Muscle of back (tissue), 13 donors: ENCODE data around the gene PIPOX. TPM values are rescaled to one million over a fixed set of nuclear protein-coding genes. Genes with fewer than 3 reads are reported as not detected.

Source experiments
- DNase-seq, 3 donors: peaks; one replicate each; pipeline versions ENCODE4 v3.0.0 to v3.0.0-alpha.2; 2013
- long read RNA-seq, 9 donors: transcript quantifications; one replicate each; lab custom pipeline, GENCODE V29; 2026
- polyA plus RNA-seq, 10 donors: library from polyadenylated mRNA; unstranded; fragments of 120-200 nt; gene quantifications; one replicate each; pipeline ENCODE4 v1.2.1, GENCODE V29; 2013; ENCODE audit not compliant: insufficient read length in 10 of 10

PIPOX gene, protein sequence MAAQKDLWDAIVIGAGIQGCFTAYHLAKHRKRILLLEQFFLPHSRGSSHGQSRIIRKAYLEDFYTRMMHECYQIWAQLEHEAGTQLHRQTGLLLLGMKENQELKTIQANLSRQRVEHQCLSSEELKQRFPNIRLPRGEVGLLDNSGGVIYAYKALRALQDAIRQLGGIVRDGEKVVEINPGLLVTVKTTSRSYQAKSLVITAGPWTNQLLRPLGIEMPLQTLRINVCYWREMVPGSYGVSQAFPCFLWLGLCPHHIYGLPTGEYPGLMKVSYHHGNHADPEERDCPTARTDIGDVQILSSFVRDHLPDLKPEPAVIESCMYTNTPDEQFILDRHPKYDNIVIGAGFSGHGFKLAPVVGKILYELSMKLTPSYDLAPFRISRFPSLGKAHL
- 1 to 10 TPM in 7 of 10 donors, under 1 TPM in 3; 0.65 to 2.0 (median 1.2) TPM for polyA plus RNA-seq
- long read RNA-seq, donor 1: 0 reads
- long read RNA-seq, donor 2: 0 reads
- long read RNA-seq, donor 3: 0 reads
- long read RNA-seq, donor 4: 0 reads
- long read RNA-seq, donor 5: 0 reads
- long read RNA-seq, donor 6: 0 reads
- long read RNA-seq, donor 7: 0 reads
- long read RNA-seq, donor 8: 0 reads
- long read RNA-seq, donor 9: 0 reads

- DNase-seq: no peak
These were observed at the start of gene PIPOX for GRCh38 chr17:29042679-29043538. Gene PIPOX, plus strand, starts transcription at chr17:29043141. Its CDS starts 85 bp downstream, at chr17:29043226.

- DNase-seq: no peak
These were observed 49.1 kb upstream of the PIPOX start for GRCh38 chr17:28993645-28994426.

DNA sequence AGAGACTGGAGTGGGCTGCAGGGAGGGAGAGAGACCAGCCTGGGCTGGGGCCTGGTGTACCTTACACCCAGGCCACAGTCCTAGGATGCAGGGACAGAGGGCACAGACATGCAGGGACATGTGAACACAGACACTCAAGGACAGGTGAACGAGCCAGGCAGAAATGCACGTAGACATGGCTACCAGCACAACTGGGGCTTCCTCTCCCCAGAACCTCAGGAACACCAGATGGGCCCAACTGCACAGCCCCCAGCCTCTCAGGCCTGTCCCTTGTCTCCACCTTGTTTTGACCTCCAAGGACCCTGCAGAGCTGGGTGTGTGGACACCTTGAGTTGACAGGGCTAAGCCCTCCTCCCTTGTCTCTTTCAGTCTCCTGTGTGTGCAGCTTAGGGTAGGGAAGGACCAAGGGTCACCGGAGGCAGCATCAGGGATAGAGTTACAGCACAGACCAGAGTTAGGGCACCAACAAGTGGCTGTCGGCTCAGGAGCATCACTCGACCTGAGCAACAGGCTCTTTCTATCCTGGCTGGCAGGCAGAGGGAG lies 46.3 kb upstream of the PIPOX start:
- no peak for DNase-seq

DNA sequence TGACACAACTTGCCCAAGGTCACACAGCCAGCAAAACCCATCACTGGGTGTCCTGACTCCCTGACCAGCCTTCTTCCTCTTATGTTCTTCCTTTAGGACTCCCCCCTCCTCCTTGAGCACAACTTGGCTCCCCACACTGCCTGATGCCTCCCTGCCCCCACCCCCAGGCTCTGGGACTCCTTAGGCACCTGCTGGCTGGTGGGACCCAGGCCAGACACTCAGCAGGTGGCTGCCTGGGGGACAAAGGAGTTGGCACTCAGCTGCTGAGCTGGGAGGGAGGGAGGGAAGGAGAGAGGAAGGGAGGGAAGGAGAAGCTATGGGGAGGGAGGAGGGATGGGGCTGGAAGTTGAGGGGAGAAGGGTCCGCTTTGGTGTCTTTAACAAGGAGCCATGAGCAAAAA lies 45.1 kb upstream of the PIPOX start:
- no peak for DNase-seq

- DNase-seq: no peak
These were observed 43.7 kb upstream of the PIPOX start for GRCh38 chr17:28999206-28999605.

GRCh38 chr17:29000973-29001372 lies 42.0 kb upstream of the PIPOX start:
- no peak for DNase-seq

- no peak for DNase-seq
These were observed 40.1 kb upstream of the PIPOX start for GRCh38 chr17:29002811-29003210.

- DNase-seq: no peak
These were observed 39.7 kb upstream of the PIPOX start for GRCh38 chr17:29003289-29003688.

DNA sequence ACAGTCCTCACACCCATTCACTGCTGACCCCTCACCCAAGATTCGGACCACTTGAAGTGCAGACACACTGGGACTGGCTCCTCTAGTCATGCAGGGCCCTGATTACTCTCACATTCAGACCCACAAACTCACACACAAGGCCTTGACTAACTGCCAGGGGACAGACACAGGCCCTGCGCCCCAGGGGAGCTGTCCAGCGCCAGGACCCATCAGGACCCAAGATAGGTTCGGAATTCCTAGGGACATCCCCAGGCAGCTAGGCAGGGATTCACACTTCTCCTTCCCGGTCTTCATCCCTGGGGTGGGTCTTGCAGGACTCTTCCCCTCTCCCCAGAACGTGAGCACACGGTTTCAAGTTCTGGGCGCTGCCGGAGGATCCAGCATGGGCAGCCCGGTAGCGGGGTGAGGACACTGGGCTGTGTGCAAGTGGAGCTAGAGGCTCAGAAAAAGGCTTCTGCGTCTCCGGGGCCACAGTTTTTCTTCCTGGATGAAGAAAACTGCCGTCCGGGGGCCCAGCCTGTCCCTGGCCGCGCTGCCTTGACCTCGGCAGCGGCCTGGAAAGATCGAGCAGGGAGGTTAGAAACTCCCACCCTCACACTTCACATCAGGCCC lies 38.8 kb upstream of the PIPOX start:
- DNase-seq: no peak

GRCh38 chr17:29005936-29006511 lies 36.9 kb upstream of the PIPOX start, which contains the start of gene SEZ6:
Gene SEZ6, minus strand, starts transcription at chr17:29006033. Its CDS starts 164 bp downstream, at chr17:29005869.
- peak; percentile 73 to 92 (median 87) for DNase-seq

GRCh38 chr17:29007456-29007855 lies 35.5 kb upstream of the PIPOX start:
- DNase-seq: no peak

DNA sequence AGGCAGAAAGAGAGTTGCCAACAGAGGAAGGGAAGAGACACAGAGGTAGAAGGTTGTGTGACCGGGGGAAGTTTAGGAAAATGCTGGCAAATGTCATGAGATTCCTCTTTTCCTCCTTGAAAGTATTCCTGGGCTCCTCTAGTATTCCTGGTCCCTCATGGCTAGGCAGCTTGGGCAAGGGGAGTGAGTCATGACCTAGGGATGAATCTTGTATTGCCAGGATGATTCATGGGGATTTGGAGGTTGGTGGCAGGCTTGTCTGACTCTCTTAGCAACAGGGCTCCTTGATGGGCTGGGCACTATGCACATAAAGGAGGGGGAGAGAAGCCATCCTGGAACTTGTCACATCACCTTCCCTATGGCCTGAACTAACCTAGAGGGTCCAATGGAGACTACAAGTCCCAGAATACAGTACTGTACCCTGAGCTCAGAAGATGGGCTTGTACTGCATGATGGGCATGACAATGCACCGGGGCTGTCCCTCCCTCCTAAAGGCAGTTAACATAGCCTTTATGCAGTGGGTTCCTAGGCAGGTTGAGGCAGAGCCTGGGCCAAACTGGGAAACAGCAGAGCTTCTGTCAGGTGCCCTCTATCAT lies 35.0 kb upstream of the PIPOX start:
- no peak for DNase-seq

DNA sequence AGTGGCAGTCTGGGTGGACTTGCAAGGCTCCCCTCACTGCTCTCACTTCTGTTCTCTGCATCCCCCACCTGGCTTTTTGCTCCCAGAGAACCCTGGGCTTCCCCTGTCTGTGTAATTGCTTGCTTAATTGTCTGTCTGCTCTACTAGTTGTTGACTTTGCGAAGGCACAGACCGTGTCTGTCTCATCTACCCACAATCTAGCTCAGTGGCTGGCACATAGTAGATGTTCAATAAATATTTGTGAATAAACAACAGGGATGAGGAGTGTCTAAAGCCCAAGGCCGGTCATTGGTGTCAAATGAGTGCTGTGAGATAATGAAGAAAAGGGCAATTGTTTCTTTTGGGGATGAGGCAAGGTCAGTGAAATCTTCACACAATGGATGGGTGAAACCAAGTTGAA lies 34.4 kb upstream of the PIPOX start:
- no peak for DNase-seq

- no peak for DNase-seq
These were observed 32.8 kb upstream of the PIPOX start for GRCh38 chr17:29010129-29010528.

GRCh38 chr17:29010586-29010985 lies 32.4 kb upstream of the PIPOX start:
- DNase-seq: no peak

DNA sequence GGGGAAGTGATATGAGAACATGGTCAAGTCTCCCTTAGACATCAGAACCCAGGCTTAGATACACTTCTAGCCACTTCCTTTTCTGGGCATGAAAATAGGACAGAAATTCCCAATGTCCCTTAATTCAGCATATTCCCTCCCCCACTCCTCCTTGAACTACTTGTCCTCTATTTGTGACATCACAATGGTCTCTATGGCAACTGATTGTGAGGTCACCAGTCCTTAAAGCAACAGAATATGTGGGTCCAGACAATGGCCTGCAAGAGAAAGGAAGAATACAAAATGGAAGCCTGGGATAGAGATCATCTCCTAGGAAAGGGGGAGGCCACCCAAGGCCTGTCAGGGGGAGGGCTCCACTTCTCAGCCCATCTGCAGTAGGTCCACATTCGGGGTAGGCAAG lies 30.4 kb upstream of the PIPOX start:
- DNase-seq: no peak

- DNase-seq: no peak
These were observed 28.2 kb upstream of the PIPOX start for GRCh38 chr17:29014716-29015115.

DNA sequence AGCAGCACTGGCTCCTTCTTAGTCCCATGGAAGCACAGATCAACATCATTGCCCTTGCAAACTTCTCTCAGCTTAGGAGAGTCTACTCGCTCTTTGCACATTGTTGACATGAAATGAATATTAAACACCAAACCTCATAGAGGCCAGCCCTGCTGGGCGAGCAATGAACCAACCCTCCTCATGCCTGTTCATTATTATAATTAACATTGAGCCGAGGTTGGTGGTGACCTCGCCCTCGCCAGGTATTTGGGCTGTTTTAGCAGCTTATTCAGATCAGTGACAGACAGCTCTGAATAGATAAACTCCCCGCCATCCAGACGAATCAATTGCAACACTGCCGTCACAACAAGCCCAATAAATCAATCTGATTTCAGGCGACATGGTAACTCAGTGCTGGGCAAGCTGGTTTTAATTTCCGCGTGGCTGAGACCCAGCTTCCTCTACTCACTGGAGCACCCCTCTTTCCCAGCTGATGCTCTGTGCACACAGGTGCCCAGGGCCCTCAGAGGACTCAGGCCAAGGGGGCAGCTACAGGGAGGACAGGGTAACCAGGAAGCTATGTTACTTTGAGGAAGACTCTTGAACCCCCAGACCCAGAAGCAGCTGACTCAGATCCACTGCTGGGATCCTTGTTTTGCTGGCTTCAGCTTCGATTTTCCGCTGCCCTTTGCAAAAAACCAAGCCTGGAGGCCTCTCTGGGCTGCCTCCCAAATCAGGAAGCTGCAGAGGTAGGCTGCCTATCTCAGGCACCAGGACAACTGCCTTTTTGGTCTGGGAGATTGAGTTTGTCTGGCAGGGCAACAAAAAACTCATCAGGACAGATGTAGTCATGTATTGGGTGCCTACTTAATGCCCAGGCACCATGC lies 26.4 kb upstream of the PIPOX start:
- peak in 1 of 3 donors; percentile 21 for DNase-seq
